ENCODE data around the gene CTAGE9. TPM values are rescaled to one million over a fixed set of nuclear protein-coding genes. Genes with fewer than 3 reads are reported as not detected.

CTAGE9 gene
- total RNA-seq, 5 donors from 2014 or later (not counting 1 experiment from before 2014, with no cell fraction given): not detected

- Histone ChIP-seq H3K27ac (ENCODE audit: low read length) (no peak overlapping the region), H3K4me3 (ENCODE audit: control insufficient read depth in 1 of 2, extremely low read depth in 1 of 2, low read length in 1 of 2) (no peak overlapping the region), H3K27me3 (replicated peaks in 1 of 2; ENCODE audit: control insufficient read depth in 2 of 2, extremely low read depth in 1 of 2, insufficient read depth in 2 of 2, low read length in 1 of 2) (no peaks in the 10 kb centered on the region), H3K4me1 (ENCODE audit: control insufficient read depth in 1 of 2, extremely low read depth in 1 of 2, insufficient read depth in 2 of 2, low read length in 2 of 2) (no peaks in the 10 kb centered on the region), H3K9me3 (no peaks in the 10 kb centered on the region), H3K36me3 (ENCODE audit: control insufficient read depth in 2 of 2, extremely low read depth in 1 of 2, insufficient read depth in 1 of 2, low read length in 1 of 2) (no peaks in the 10 kb centered on the region)
- no peaks in the 10 kb centered on the region for H3K4me1 Mint-ChIP-seq
- H3K27ac Mint-ChIP-seq: no peak overlapping the region
- WGBS (ENCODE audit: insufficient coverage): no CpG with 5 or more reads among the region's 4 CpGs
- no peaks in the 10 kb centered on the region for H3K9me3 Mint-ChIP-seq
- ATAC-seq (replicated peaks in 1 of 4) (no peak), DNase-seq (no peak)
- POLR2A ChIA-PET: no interaction called here
- H3K36me3 Mint-ChIP-seq: no peaks in the 10 kb centered on the region
- H3K27me3 Mint-ChIP-seq: peaks cover 2 to 8% of the 10 kb centered on the region in 2 donors
- no peak overlapping the region for H3K4me3 Mint-ChIP-seq
- CTCF ChIA-PET: no interaction called here
Measured at GRCh38 chr6:131740161-131740560, 29.3 kb upstream of the CTAGE9 start.

- H3K36me3 Mint-ChIP-seq: no peaks in the 10 kb centered on the region
- no peak for DNase-seq
Measured at GRCh38 chr6:131739136-131739535, 28.3 kb upstream of the CTAGE9 start.

GRCh38 chr6:131736811-131737210, 26.0 kb upstream of the CTAGE9 start:
- no peaks in the 10 kb centered on the region for H3K4me1 Mint-ChIP-seq
- ATAC-seq (replicated peaks in 1 of 4): no peak
- no peaks in the 10 kb centered on the region for H3K9me3 Mint-ChIP-seq
- WGBS (ENCODE audit: insufficient coverage): 100% methylated on average over 1 of the region's 1 CpG
- no peak overlapping the region for H3K27ac ChIP-seq (ENCODE audit: low read length)
- no peaks in the 10 kb centered on the region for H3K27me3 ChIP-seq (replicated peaks in 1 of 2; ENCODE audit: control insufficient read depth in 2 of 2, extremely low read depth in 1 of 2, insufficient read depth in 2 of 2, low read length in 1 of 2)
- ChIA-PET CTCF (no interaction called here), POLR2A (no interaction called here)
- H3K27me3 Mint-ChIP-seq: peaks cover 0 to 4% of the 10 kb centered on the region in 2 donors
- H3K36me3 Mint-ChIP-seq: no peaks in the 10 kb centered on the region
- no peak overlapping the region for H3K4me3 Mint-ChIP-seq
- H3K4me3 ChIP-seq (ENCODE audit: control insufficient read depth in 1 of 2, extremely low read depth in 1 of 2, low read length in 1 of 2): no peak overlapping the region
- H3K27ac Mint-ChIP-seq: no peak overlapping the region
- no peaks in the 10 kb centered on the region for H3K36me3 ChIP-seq (ENCODE audit: control insufficient read depth in 2 of 2, extremely low read depth in 1 of 2, insufficient read depth in 1 of 2, low read length in 1 of 2)
- H3K9me3 ChIP-seq: no peaks in the 10 kb centered on the region
- H3K4me1 ChIP-seq (ENCODE audit: control insufficient read depth in 1 of 2, extremely low read depth in 1 of 2, insufficient read depth in 2 of 2, low read length in 2 of 2): no peaks in the 10 kb centered on the region
- no peak for DNase-seq

More at GRCh38 chr6:131739136-131739535, 28.3 kb upstream of the CTAGE9 start:
- no peak overlapping the region for H3K27ac Mint-ChIP-seq
- Histone ChIP-seq H3K36me3 (ENCODE audit: control insufficient read depth in 2 of 2, extremely low read depth in 1 of 2, insufficient read depth in 1 of 2, low read length in 1 of 2) (no peaks in the 10 kb centered on the region), H3K4me3 (ENCODE audit: control insufficient read depth in 1 of 2, extremely low read depth in 1 of 2, low read length in 1 of 2) (no peak overlapping the region), H3K4me1 (ENCODE audit: control insufficient read depth in 1 of 2, extremely low read depth in 1 of 2, insufficient read depth in 2 of 2, low read length in 2 of 2) (no peaks in the 10 kb centered on the region), H3K27ac (ENCODE audit: low read length) (no peak overlapping the region), H3K27me3 (replicated peaks in 1 of 2; ENCODE audit: control insufficient read depth in 2 of 2, extremely low read depth in 1 of 2, insufficient read depth in 2 of 2, low read length in 1 of 2) (no peaks in the 10 kb centered on the region), H3K9me3 (no peaks in the 10 kb centered on the region)
- ChIA-PET CTCF (no interaction called here), POLR2A (no interaction called here)
- 93% methylated on average over 2 of the region's 5 CpGs for WGBS (ENCODE audit: insufficient coverage)
- no peak overlapping the region for H3K4me3 Mint-ChIP-seq
- ATAC-seq (replicated peaks in 1 of 4): no peak
- no peaks in the 10 kb centered on the region for H3K4me1 Mint-ChIP-seq
- H3K9me3 Mint-ChIP-seq: no peaks in the 10 kb centered on the region
- H3K27me3 Mint-ChIP-seq: peaks cover 2 to 5% of the 10 kb centered on the region in 2 donors

- no peaks in the 10 kb centered on the region for H3K36me3 ChIP-seq (ENCODE audit: control insufficient read depth in 2 of 2, extremely low read depth in 1 of 2, insufficient read depth in 1 of 2, low read length in 1 of 2)
- no peak for DNase-seq
- H3K27ac ChIP-seq (ENCODE audit: low read length): no peak overlapping the region
- H3K9me3 ChIP-seq: no peaks in the 10 kb centered on the region
- H3K27me3 ChIP-seq (replicated peaks in 1 of 2; ENCODE audit: control insufficient read depth in 2 of 2, extremely low read depth in 1 of 2, insufficient read depth in 2 of 2, low read length in 1 of 2): no peaks in the 10 kb centered on the region
- no peak overlapping the region for H3K27ac Mint-ChIP-seq
- no peak overlapping the region for H3K4me3 Mint-ChIP-seq
- ChIA-PET POLR2A (no interaction called here), CTCF (no interaction called here)
- H3K4me1 ChIP-seq (ENCODE audit: control insufficient read depth in 1 of 2, extremely low read depth in 1 of 2, insufficient read depth in 2 of 2, low read length in 2 of 2): no peaks in the 10 kb centered on the region
- no peaks in the 10 kb centered on the region for H3K4me1 Mint-ChIP-seq
- no peak overlapping the region for H3K4me3 ChIP-seq (ENCODE audit: control insufficient read depth in 1 of 2, extremely low read depth in 1 of 2, low read length in 1 of 2)
- peaks cover 0 to 4% of the 10 kb centered on the region in 2 donors for H3K27me3 Mint-ChIP-seq
- no peaks in the 10 kb centered on the region for H3K36me3 Mint-ChIP-seq
- ATAC-seq (replicated peaks in 1 of 4): no peak
- WGBS (ENCODE audit: insufficient coverage): 66% methylated on average over 4 of the region's 9 CpGs
- H3K9me3 Mint-ChIP-seq: no peaks in the 10 kb centered on the region
Measured at GRCh38 chr6:131736003-131736596, 25.3 kb upstream of the CTAGE9 start.

GRCh38 chr6:131733376-131734016, 22.7 kb upstream of the CTAGE9 start:
- DNase-seq (no peak), ATAC-seq (replicated peaks in 1 of 4) (no peak)
- Mint-ChIP-seq H3K9me3 (no peaks in the 10 kb centered on the region), H3K4me1 (no peaks in the 10 kb centered on the region), H3K36me3 (no peaks in the 10 kb centered on the region), H3K27ac (no peak overlapping the region), H3K4me3 (no peak overlapping the region), H3K27me3 (peaks cover 0 to 4% of the 10 kb centered on the region in 2 donors)
- Histone ChIP-seq H3K36me3 (ENCODE audit: control insufficient read depth in 2 of 2, extremely low read depth in 1 of 2, insufficient read depth in 1 of 2, low read length in 1 of 2) (no peaks in the 10 kb centered on the region), H3K9me3 (no peaks in the 10 kb centered on the region), H3K4me3 (ENCODE audit: control insufficient read depth in 1 of 2, extremely low read depth in 1 of 2, low read length in 1 of 2) (no peak overlapping the region), H3K27ac (ENCODE audit: low read length) (no peak overlapping the region), H3K4me1 (ENCODE audit: control insufficient read depth in 1 of 2, extremely low read depth in 1 of 2, insufficient read depth in 2 of 2, low read length in 2 of 2) (no peaks in the 10 kb centered on the region), H3K27me3 (replicated peaks in 1 of 2; ENCODE audit: control insufficient read depth in 2 of 2, extremely low read depth in 1 of 2, insufficient read depth in 2 of 2, low read length in 1 of 2) (no peaks in the 10 kb centered on the region)
- POLR2A ChIA-PET: no interaction called here
- WGBS (ENCODE audit: insufficient coverage): 60% methylated on average over 2 of the region's 9 CpGs
- CTCF ChIA-PET: no interaction called here

GRCh38 chr6:131731224-131731623, 20.4 kb upstream of the CTAGE9 start:
- Histone ChIP-seq H3K4me1 (ENCODE audit: control insufficient read depth in 1 of 2, extremely low read depth in 1 of 2, insufficient read depth in 2 of 2, low read length in 2 of 2) (no peaks in the 10 kb centered on the region), H3K4me3 (ENCODE audit: control insufficient read depth in 1 of 2, extremely low read depth in 1 of 2, low read length in 1 of 2) (no peak overlapping the region), H3K36me3 (ENCODE audit: control insufficient read depth in 2 of 2, extremely low read depth in 1 of 2, insufficient read depth in 1 of 2, low read length in 1 of 2) (no peaks in the 10 kb centered on the region), H3K27me3 (replicated peaks in 1 of 2; ENCODE audit: control insufficient read depth in 2 of 2, extremely low read depth in 1 of 2, insufficient read depth in 2 of 2, low read length in 1 of 2) (no peaks in the 10 kb centered on the region), H3K9me3 (no peaks in the 10 kb centered on the region), H3K27ac (ENCODE audit: low read length) (no peak overlapping the region)
- DNase-seq (no peak), ATAC-seq (replicated peaks in 1 of 4) (no peak)
- POLR2A ChIA-PET: no interaction called here
- H3K27ac Mint-ChIP-seq: no peak overlapping the region
- H3K36me3 Mint-ChIP-seq: peaks cover 1% of the 10 kb centered on the region
- no peaks in the 10 kb centered on the region for H3K27me3 Mint-ChIP-seq
- H3K4me1 Mint-ChIP-seq: no peaks in the 10 kb centered on the region
- CTCF ChIA-PET: no interaction called here
- H3K9me3 Mint-ChIP-seq: no peaks in the 10 kb centered on the region
- no peak overlapping the region for H3K4me3 Mint-ChIP-seq

- Histone ChIP-seq H3K36me3 (ENCODE audit: control insufficient read depth in 2 of 2, extremely low read depth in 1 of 2, insufficient read depth in 1 of 2, low read length in 1 of 2) (no peaks in the 10 kb centered on the region), H3K4me1 (ENCODE audit: control insufficient read depth in 1 of 2, extremely low read depth in 1 of 2, insufficient read depth in 2 of 2, low read length in 2 of 2) (no peaks in the 10 kb centered on the region), H3K9me3 (no peaks in the 10 kb centered on the region), H3K27me3 (replicated peaks in 1 of 2; ENCODE audit: control insufficient read depth in 2 of 2, extremely low read depth in 1 of 2, insufficient read depth in 2 of 2, low read length in 1 of 2) (no peaks in the 10 kb centered on the region), H3K27ac (ENCODE audit: low read length) (no peak overlapping the region), H3K4me3 (ENCODE audit: control insufficient read depth in 1 of 2, extremely low read depth in 1 of 2, low read length in 1 of 2) (no peak overlapping the region)
- no peaks in the 10 kb centered on the region for H3K27me3 Mint-ChIP-seq
- H3K9me3 Mint-ChIP-seq: no peaks in the 10 kb centered on the region
- no peak overlapping the region for H3K27ac Mint-ChIP-seq
- H3K4me1 Mint-ChIP-seq: no peaks in the 10 kb centered on the region
- ChIA-PET CTCF (no interaction called here), POLR2A (no interaction called here)
- peaks cover 3% of the 10 kb centered on the region for H3K36me3 Mint-ChIP-seq
- ATAC-seq (replicated peaks in 1 of 4) (no peak), DNase-seq (no peak)
- H3K4me3 Mint-ChIP-seq: no peak overlapping the region
- WGBS (ENCODE audit: insufficient coverage): 100% methylated on average over 1 of the region's 5 CpGs
Measured at GRCh38 chr6:131730264-131730663, 19.4 kb upstream of the CTAGE9 start.

Measured in T-cell (primary cell).